Neural progenitor cell (in vitro differentiated cells): ENCODE measurements around the gene TRIM40. TPM values are rescaled to one million over a fixed set of nuclear protein-coding genes. Genes with fewer than 3 reads are reported as not detected.

Experiments
- DNase-seq: peaks from one replicate; pipeline ENCODE4 v3.0.0-alpha.2; 2016; ENCODE audit warnings: low spot score
- H2AFZ ChIP-seq: fragments of 200-600 bp; sonication (generic); replicated peaks from 2 replicates; pipeline ENCODE4 v1.6.1; 2016; ENCODE audit warnings: antibody characterized with exemption
- H3F3A ChIP-seq: fragments of 200-600 bp; sonication (generic); 2 replicates; pipeline ENCODE4 v1.6.1; 2016; ENCODE audit warnings: antibody characterized with exemption, low read depth
- H3K27ac ChIP-seq: fragments of 200-600 bp; sonication (generic); 2 replicates; pipeline ENCODE4 v1.5.1; 2016; ENCODE audit warnings: mild to moderate bottlenecking
- H3K27me3 ChIP-seq: fragments of 200-600 bp; sonication (generic); 2 replicates; pipeline ENCODE4 v1.6.1; 2016; ENCODE audit warnings: mild to moderate bottlenecking, moderate library complexity
- H3K36me3 ChIP-seq: fragments of 200-600 bp; sonication (generic); 2 replicates; pipeline ENCODE4 v1.5.1; 2016
- H3K4me1 ChIP-seq: fragments of 200-600 bp; sonication (generic); 2 replicates; pipeline ENCODE4 v1.6.1; 2016; ENCODE audit warnings: mixed run types
- H3K4me2 ChIP-seq: fragments of 200-600 bp; sonication (generic); 2 replicates; pipeline ENCODE4 v1.6.1; 2016
- H3K4me3 ChIP-seq: fragments of 200-600 bp; sonication (generic); 2 replicates; pipeline ENCODE4 v1.5.1; 2016
- H3K79me2 ChIP-seq: fragments of 200-600 bp; sonication (generic); 2 replicates; pipeline ENCODE4 v1.6.1; 2016; ENCODE audit warnings: low read depth
- H3K9ac ChIP-seq: fragments of 200-600 bp; sonication (generic); 2 replicates; pipeline ENCODE4 v1.6.1; 2016
- H3K9me3 ChIP-seq: fragments of 200-600 bp; sonication (generic); 2 replicates; pipeline ENCODE4 v1.5.1; 2016; ENCODE audit warnings: low read depth
- H4K20me1 ChIP-seq: fragments of 200-600 bp; sonication (generic); 2 replicates; pipeline ENCODE4 v1.6.1; 2016; ENCODE audit warnings: low read depth
- H3K27ac Mint-ChIP-seq: 3 replicates; pipeline ENCODE4 v1.8.0; 2021; ENCODE audit warnings: mixed read lengths
- H3K27me3 Mint-ChIP-seq: 2 replicates; pipeline ENCODE4 v1.8.0; 2022; ENCODE audit warnings: low read depth, mild to moderate bottlenecking, inconsistent platforms, moderate library complexity, mixed read lengths; ENCODE audit not compliant: insufficient read depth
- H3K36me3 Mint-ChIP-seq: 3 replicates; pipeline ENCODE4 v1.8.0; 2021; ENCODE audit warnings: mixed read lengths
- H3K4me1 Mint-ChIP-seq: 3 replicates; pipeline ENCODE4 v1.8.0; 2021; ENCODE audit warnings: mixed read lengths
- H3K4me3 Mint-ChIP-seq: 3 replicates; pipeline ENCODE4 v1.8.0; 2021; ENCODE audit warnings: mild to moderate bottlenecking, moderate library complexity, mixed read lengths
- H3K9me3 Mint-ChIP-seq: 3 replicates; pipeline ENCODE4 v1.8.0; 2020; ENCODE audit warnings: mixed read lengths
- EZH2 ChIP-seq: fragments of 200-600 bp; sonication (generic); IDR thresholded peaks from 2 replicates; pipeline ENCODE4 v1.6.1; 2017; ENCODE audit warnings: antibody characterized with exemption, mild to moderate bottlenecking, moderate library complexity
- EZH2phosphoT487 ChIP-seq: fragments of 200-600 bp; sonication (generic); IDR thresholded peaks from 2 replicates; pipeline ENCODE4 v1.6.1; 2017; ENCODE audit warnings: antibody characterized with exemption
- total RNA-seq: library from RNA; depleted of rRNA; stranded (reverse); fragments of >200 nt; gene quantifications from 2 replicates; pipeline ENCODE4 v1.2.3, GENCODE V29; 2015; ENCODE audit warnings: low replicate concordance
- TF ChIP-seq, protein P1 (sequence below): fragments of 200-600 bp; sonication (generic); IDR thresholded peaks from 2 replicates; pipeline ENCODE4 v1.5.1; 2017; ENCODE audit warnings: antibody characterized with exemption, mild to moderate bottlenecking

Gene TRIM40
- total RNA-seq, 1 donor from 2014 or later = not detected

DNA sequence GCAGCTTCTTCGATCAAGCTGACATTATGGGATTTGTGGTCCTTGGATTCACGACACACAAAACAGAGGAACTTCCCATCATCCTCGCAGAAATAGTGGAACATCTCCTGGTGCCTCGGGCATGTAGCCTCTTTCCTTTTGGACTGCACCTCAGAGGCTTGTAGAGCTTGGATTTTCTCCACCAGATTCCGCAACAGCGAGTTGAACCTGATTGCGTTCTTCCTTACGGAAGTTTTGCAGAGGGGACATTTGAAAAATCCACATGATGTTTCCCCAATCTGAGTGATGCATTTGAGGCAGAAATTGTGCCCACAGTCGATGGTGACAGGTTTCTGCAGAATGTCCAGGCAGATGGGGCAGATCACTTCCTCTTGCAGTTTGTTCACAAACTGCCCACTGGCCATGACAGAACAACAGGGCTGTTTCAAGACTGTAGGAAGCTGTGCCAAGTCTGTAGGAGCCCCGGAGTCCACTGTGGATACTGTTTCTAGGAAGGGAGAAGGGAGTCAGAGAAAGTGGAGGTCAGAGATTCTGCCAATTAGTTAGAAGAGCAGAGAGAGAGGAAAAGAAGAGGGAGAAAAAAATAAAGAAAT, 23.4 kb upstream of the TRIM40 start:
- H3K79me2 ChIP-seq = no peaks in the 10 kb centered on the region
- H3K9me3 ChIP-seq = no peaks in the 10 kb centered on the region
- H3K4me3 ChIP-seq = no peak overlapping the region
- H3K27ac ChIP-seq = no peak overlapping the region
- no peaks in the 10 kb centered on the region for H4K20me1 ChIP-seq
- Mint-ChIP-seq H3K36me3 (no peaks in the 10 kb centered on the region), H3K9me3 (no peaks in the 10 kb centered on the region), H3K4me3 (no peak overlapping the region), H3K4me1 (no peaks in the 10 kb centered on the region), H3K27ac (no peak overlapping the region), H3K27me3 (peaks cover 21% of the 10 kb centered on the region)
- no peak overlapping the region for H3K4me2 ChIP-seq
- TF ChIP-seq, protein P1, sequence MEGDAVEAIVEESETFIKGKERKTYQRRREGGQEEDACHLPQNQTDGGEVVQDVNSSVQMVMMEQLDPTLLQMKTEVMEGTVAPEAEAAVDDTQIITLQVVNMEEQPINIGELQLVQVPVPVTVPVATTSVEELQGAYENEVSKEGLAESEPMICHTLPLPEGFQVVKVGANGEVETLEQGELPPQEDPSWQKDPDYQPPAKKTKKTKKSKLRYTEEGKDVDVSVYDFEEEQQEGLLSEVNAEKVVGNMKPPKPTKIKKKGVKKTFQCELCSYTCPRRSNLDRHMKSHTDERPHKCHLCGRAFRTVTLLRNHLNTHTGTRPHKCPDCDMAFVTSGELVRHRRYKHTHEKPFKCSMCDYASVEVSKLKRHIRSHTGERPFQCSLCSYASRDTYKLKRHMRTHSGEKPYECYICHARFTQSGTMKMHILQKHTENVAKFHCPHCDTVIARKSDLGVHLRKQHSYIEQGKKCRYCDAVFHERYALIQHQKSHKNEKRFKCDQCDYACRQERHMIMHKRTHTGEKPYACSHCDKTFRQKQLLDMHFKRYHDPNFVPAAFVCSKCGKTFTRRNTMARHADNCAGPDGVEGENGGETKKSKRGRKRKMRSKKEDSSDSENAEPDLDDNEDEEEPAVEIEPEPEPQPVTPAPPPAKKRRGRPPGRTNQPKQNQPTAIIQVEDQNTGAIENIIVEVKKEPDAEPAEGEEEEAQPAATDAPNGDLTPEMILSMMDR = no peak
- no peak for TF ChIP-seq EZH2phosphoT487
- no peak for TF ChIP-seq EZH2
- H3K9ac ChIP-seq = no peak overlapping the region
- H3F3A ChIP-seq = no peaks in the 10 kb centered on the region
- no peaks in the 10 kb centered on the region for H3K4me1 ChIP-seq
- H2AFZ ChIP-seq = no peak overlapping the region
- no peaks in the 10 kb centered on the region for H3K36me3 ChIP-seq
- no peak for DNase-seq
- H3K27me3 ChIP-seq = peaks cover 96% of the 10 kb centered on the region

DNA sequence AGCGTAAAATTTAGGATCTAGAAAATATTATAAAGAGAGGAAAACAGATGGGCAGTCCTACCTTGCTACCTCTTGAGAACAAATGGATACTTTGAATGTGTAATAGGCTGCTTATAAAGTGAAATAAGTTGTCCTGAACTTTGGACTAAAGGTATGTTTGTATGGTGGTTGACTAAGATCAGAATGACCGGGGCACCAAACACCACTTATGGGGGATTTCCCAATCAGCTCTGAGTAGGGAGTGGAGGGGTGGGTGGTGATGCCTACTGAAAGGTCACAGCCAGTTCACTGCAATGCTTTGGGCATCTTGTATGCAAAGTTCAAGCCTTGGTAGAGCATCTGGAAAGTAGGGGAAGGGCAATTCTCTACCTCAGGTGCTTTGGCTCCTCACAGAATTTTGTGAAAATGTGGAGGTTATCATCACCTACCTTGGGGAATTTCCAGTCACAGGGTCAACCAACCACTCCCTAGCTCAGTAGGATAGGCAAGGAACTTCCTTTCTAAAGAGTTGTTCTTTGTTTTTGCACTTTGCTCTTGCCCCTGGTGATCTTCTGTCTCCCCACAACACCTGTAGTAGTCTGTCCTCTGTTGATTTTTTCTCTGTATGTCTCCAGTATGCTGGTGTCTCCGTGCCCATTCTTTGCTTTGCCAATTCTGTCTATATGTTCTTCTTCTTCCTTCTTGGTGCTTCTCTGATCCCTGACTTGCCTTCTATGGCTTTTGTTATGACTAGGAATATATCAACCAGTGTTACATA, 22.8 kb upstream of the TRIM40 start, which contains the start of gene TRIM31:
Gene TRIM31, minus strand, starts transcription at position 88 of the 757 bp plus-strand sequence. CDS start 285 bp downstream, outside the sequence.
- no peaks in the 10 kb centered on the region for H3K36me3 ChIP-seq
- H3K27ac ChIP-seq = no peak within 1 kb of the TSS
- no peak within 1 kb of the TSS for H3K9ac ChIP-seq
- no peak within 1 kb of the TSS for H3K27ac Mint-ChIP-seq
- H3K4me2 ChIP-seq = no peak within 1 kb of the TSS
- no peak within 1 kb of the TSS for H2AFZ ChIP-seq
- TF ChIP-seq, protein P1 = no peak
- TF ChIP-seq EZH2phosphoT487 = no peak
- TF ChIP-seq EZH2 = no peak
- DNase-seq = no peak
- peaks cover 19% of the 10 kb centered on the region for H3K27me3 Mint-ChIP-seq
- no peak within 1 kb of the TSS for H3K4me3 ChIP-seq
- H3K4me1 ChIP-seq = no peaks in the 10 kb centered on the region
- H3K9me3 Mint-ChIP-seq = no peaks in the 10 kb centered on the region
- no peaks in the 10 kb centered on the region for H4K20me1 ChIP-seq
- peaks cover 89% of the 10 kb centered on the region for H3K27me3 ChIP-seq
- H3K4me3 Mint-ChIP-seq = no peak within 1 kb of the TSS
- no peaks in the 10 kb centered on the region for H3K79me2 ChIP-seq
- no peaks in the 10 kb centered on the region for H3K4me1 Mint-ChIP-seq
- no peaks in the 10 kb centered on the region for H3K9me3 ChIP-seq
- no peaks in the 10 kb centered on the region for H3F3A ChIP-seq
- no peaks in the 10 kb centered on the region for H3K36me3 Mint-ChIP-seq

DNA sequence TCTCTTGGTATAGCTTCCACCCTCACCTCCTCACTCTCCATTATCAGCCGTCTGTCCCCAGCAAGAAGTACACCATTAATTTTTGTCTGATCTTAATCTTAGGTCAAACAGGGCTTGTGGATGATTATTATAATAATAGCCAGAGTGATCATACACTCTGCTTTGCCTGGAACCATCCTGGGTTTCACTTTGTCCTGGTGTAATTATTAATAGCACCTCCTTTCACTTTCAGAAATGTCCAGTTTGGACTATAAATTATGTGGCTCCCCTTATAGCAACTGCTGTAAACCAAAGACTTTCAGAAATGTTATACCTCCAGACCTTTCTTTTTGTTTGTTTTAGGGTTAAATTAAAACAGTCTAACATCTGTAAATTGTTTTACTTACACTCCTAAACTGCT, 22.1 kb upstream of the TRIM40 start:
- no peaks in the 10 kb centered on the region for H3K4me1 ChIP-seq
- TF ChIP-seq EZH2 = no peak
- TF ChIP-seq, protein P1 = no peak
- TF ChIP-seq EZH2phosphoT487 = no peak
- H4K20me1 ChIP-seq = no peaks in the 10 kb centered on the region
- H3K9me3 ChIP-seq = no peaks in the 10 kb centered on the region
- no peak overlapping the region for H3K9ac ChIP-seq
- H3K27ac Mint-ChIP-seq = no peak overlapping the region
- H3K36me3 Mint-ChIP-seq = no peaks in the 10 kb centered on the region
- peaks cover 21% of the 10 kb centered on the region for H3K27me3 Mint-ChIP-seq
- H3K27me3 ChIP-seq = peaks cover 83% of the 10 kb centered on the region
- no peak overlapping the region for H3K4me3 Mint-ChIP-seq
- no peak for DNase-seq
- H3K4me3 ChIP-seq = no peak overlapping the region
- no peaks in the 10 kb centered on the region for H3K79me2 ChIP-seq
- no peaks in the 10 kb centered on the region for H3K36me3 ChIP-seq
- H3F3A ChIP-seq = no peaks in the 10 kb centered on the region
- no peaks in the 10 kb centered on the region for H3K9me3 Mint-ChIP-seq
- H3K4me2 ChIP-seq = no peak overlapping the region
- no peak overlapping the region for H2AFZ ChIP-seq
- H3K4me1 Mint-ChIP-seq = no peaks in the 10 kb centered on the region
- no peak overlapping the region for H3K27ac ChIP-seq
